ENCODE data around the gene CLDN5. TPM values are rescaled to one million over a fixed set of nuclear protein-coding genes. Genes with fewer than 3 reads are reported as not detected.

The CLDN5 gene
- total and polyA plus RNA-seq, 2 of the 8 experiments (the other 6 are each of a cell fraction or from before 2014, with no cell fraction given) = 1.2 to 1.6 TPM

DNA sequence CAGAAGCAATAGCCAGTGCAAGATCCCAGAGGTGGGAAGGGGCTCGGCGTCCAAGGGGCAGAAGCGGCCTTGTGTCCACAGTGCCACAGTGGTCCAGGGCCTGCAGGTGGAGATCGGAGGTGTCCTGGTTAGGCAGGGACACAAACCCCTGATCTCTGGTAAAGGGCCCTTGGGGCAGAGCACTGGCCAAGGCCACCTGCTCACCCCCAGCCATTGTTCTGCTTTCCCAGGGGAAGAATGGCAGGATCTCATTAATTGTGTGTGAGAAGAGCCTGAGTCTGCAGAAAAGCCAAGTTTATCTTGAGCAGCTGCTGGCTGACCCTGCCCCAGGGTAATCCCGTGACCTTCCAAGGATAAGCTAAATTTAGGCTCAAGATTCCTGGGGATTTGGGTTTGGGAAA, 3.1 kb upstream of the CLDN5 start (continued):
- TF ChIP-seq, protein P1, sequence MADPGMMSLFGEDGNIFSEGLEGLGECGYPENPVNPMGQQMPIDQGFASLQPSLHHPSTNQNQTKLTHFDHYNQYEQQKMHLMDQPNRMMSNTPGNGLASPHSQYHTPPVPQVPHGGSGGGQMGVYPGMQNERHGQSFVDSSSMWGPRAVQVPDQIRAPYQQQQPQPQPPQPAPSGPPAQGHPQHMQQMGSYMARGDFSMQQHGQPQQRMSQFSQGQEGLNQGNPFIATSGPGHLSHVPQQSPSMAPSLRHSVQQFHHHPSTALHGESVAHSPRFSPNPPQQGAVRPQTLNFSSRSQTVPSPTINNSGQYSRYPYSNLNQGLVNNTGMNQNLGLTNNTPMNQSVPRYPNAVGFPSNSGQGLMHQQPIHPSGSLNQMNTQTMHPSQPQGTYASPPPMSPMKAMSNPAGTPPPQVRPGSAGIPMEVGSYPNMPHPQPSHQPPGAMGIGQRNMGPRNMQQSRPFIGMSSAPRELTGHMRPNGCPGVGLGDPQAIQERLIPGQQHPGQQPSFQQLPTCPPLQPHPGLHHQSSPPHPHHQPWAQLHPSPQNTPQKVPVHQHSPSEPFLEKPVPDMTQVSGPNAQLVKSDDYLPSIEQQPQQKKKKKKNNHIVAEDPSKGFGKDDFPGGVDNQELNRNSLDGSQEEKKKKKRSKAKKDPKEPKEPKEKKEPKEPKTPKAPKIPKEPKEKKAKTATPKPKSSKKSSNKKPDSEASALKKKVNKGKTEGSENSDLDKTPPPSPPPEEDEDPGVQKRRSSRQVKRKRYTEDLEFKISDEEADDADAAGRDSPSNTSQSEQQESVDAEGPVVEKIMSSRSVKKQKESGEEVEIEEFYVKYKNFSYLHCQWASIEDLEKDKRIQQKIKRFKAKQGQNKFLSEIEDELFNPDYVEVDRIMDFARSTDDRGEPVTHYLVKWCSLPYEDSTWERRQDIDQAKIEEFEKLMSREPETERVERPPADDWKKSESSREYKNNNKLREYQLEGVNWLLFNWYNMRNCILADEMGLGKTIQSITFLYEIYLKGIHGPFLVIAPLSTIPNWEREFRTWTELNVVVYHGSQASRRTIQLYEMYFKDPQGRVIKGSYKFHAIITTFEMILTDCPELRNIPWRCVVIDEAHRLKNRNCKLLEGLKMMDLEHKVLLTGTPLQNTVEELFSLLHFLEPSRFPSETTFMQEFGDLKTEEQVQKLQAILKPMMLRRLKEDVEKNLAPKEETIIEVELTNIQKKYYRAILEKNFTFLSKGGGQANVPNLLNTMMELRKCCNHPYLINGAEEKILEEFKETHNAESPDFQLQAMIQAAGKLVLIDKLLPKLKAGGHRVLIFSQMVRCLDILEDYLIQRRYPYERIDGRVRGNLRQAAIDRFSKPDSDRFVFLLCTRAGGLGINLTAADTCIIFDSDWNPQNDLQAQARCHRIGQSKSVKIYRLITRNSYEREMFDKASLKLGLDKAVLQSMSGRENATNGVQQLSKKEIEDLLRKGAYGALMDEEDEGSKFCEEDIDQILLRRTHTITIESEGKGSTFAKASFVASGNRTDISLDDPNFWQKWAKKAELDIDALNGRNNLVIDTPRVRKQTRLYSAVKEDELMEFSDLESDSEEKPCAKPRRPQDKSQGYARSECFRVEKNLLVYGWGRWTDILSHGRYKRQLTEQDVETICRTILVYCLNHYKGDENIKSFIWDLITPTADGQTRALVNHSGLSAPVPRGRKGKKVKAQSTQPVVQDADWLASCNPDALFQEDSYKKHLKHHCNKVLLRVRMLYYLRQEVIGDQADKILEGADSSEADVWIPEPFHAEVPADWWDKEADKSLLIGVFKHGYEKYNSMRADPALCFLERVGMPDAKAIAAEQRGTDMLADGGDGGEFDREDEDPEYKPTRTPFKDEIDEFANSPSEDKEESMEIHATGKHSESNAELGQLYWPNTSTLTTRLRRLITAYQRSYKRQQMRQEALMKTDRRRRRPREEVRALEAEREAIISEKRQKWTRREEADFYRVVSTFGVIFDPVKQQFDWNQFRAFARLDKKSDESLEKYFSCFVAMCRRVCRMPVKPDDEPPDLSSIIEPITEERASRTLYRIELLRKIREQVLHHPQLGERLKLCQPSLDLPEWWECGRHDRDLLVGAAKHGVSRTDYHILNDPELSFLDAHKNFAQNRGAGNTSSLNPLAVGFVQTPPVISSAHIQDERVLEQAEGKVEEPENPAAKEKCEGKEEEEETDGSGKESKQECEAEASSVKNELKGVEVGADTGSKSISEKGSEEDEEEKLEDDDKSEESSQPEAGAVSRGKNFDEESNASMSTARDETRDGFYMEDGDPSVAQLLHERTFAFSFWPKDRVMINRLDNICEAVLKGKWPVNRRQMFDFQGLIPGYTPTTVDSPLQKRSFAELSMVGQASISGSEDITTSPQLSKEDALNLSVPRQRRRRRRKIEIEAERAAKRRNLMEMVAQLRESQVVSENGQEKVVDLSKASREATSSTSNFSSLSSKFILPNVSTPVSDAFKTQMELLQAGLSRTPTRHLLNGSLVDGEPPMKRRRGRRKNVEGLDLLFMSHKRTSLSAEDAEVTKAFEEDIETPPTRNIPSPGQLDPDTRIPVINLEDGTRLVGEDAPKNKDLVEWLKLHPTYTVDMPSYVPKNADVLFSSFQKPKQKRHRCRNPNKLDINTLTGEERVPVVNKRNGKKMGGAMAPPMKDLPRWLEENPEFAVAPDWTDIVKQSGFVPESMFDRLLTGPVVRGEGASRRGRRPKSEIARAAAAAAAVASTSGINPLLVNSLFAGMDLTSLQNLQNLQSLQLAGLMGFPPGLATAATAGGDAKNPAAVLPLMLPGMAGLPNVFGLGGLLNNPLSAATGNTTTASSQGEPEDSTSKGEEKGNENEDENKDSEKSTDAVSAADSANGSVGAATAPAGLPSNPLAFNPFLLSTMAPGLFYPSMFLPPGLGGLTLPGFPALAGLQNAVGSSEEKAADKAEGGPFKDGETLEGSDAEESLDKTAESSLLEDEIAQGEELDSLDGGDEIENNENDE (IDR thresholded peaks at IDR 0.05; ENCODE audit: insufficient replicate concordance, low read length) = no peak
- no peak for TF ChIP-seq KDM4A (IDR thresholded peaks at IDR 0.05; ENCODE audit: low read depth, low read length, severe bottlenecking)
- TF ChIP-seq GABPA (IDR thresholded peaks at IDR 0.05; ENCODE audit: borderline replicate concordance, insufficient read depth, low read length) = no peak
- no peak for TF ChIP-seq POLR2AphosphoS5 (IDR thresholded peaks at IDR 0.05; ENCODE audit: low read depth, low read length)
- no peak for TF ChIP-seq SIN3A (conservative IDR thresholded peaks at IDR 0.05 in 1 of 2, IDR thresholded peaks at IDR 0.05 in 1 of 2; ENCODE audit: low read depth in 1 of 2, low read length in 2 of 2)
- TF ChIP-seq SRF (IDR thresholded peaks at IDR 0.05; ENCODE audit: low read depth, low read length) = no peak

Data from H1 (cell line).